Common myeloid progenitor, CD34-positive (primary cell): ENCODE results near the gene PFN4.

ENCODE experiments used
- CTCF ChIA-PET: fragments of 350-600 bp; sonication (Branson Sonifier 250); formaldehyde crosslinking; loops from one replicate; lab custom pipeline; 2021; ENCODE audit warnings: antibody characterized with exemption; lab: Charles Lee
- POLR2A ChIA-PET: fragments of 350-600 bp; sonication (Branson Sonifier 250); formaldehyde crosslinking; loops from one replicate; lab custom pipeline; 2021; ENCODE audit warnings: antibody characterized with exemption; lab: Charles Lee
- DNase-seq, 3 donors: peaks; one replicate each; pipeline versions ENCODE4 v3.0.0 to v3.0.0-alpha.2; 2013
- H3K27ac ChIP-seq, 2 experiments: 1 replicate in 1 of 2; 2 replicates in 1 of 2; pipeline ENCODE4 v1.7.0; 2013; ENCODE audit warnings: inconsistent platforms in 2 of 2, low read length in 2 of 2, mild to moderate bottlenecking in 2 of 2, low read depth in 1 of 2, moderate library complexity in 1 of 2; ENCODE audit not compliant: severe bottlenecking in 2 of 2, insufficient read depth in 1 of 2, poor library complexity in 1 of 2
- H3K27me3 ChIP-seq, 5 experiments: replicated peaks in 2 of 5; 1 replicate in 3 of 5; 2 replicates in 2 of 5; pipeline versions ENCODE4 v1.6.1 to v1.7.0; 2013; ENCODE audit warnings: low read length in 4 of 5, mild to moderate bottlenecking in 2 of 5, moderate library complexity in 2 of 5, inconsistent platforms in 1 of 5; ENCODE audit not compliant: insufficient read depth in 5 of 5, control insufficient read depth in 4 of 5
- H3K36me3 ChIP-seq, 4 experiments: 1 replicate in 2 of 4; 2 replicates in 2 of 4; pipeline versions ENCODE4 v1.6.1 to v1.7.0; 2013; ENCODE audit warnings: low read length in 3 of 4, control low read depth in 1 of 4, mild to moderate bottlenecking in 1 of 4; ENCODE audit not compliant: control insufficient read depth in 4 of 4, insufficient read depth in 4 of 4
- H3K4me1 ChIP-seq, 4 experiments: 1 replicate in 3 of 4; 2 replicates in 1 of 4; pipeline versions ENCODE4 v1.6.1 to v1.7.1; 2013; ENCODE audit warnings: low read length in 3 of 4, mild to moderate bottlenecking in 3 of 4, control low read depth in 1 of 4, inconsistent platforms in 1 of 4, moderate library complexity in 1 of 4; ENCODE audit not compliant: control insufficient read depth in 4 of 4, insufficient read depth in 4 of 4; ENCODE audit errors: control extremely low read depth in 1 of 4
- H3K4me3 ChIP-seq, 7 experiments: 1 replicate in 4 of 7; 2 replicates in 3 of 7; pipeline versions ENCODE4 v1.5.1 to v1.7.0; 2013; ENCODE audit warnings: mild to moderate bottlenecking in 7 of 7, low read length in 6 of 7, moderate library complexity in 6 of 7, inconsistent platforms in 2 of 7, low read depth in 2 of 7, control low read depth in 1 of 7; ENCODE audit not compliant: insufficient read depth in 4 of 7, control insufficient read depth in 1 of 7; ENCODE audit errors: extremely low read depth in 1 of 7
- H3K9me3 ChIP-seq, 5 experiments: 1 replicate in 4 of 5; 2 replicates in 1 of 5; pipeline versions ENCODE4 v1.6.1 to v1.7.1; 2013; ENCODE audit warnings: low read length in 4 of 5, mild to moderate bottlenecking in 2 of 5, inconsistent platforms in 1 of 5, low read depth in 1 of 5, moderate library complexity in 1 of 5; ENCODE audit not compliant: control insufficient read depth in 4 of 5, insufficient read depth in 2 of 5; ENCODE audit errors: control extremely low read depth in 1 of 5
- WGBS: methylation state at CpG from one replicate; pipeline ENCODE4 v1.1.5; 2013; ENCODE audit not compliant: insufficient coverage; 5-methylcytosine and 5-hydroxymethylcytosine counted together

Gene PFN4

GRCh38 chr2:24132543-24132942 lies 9.4 kb upstream of the PFN4 start:
- ChIA-PET POLR2A (no interaction called here), CTCF (no interaction called here)
- no peak overlapping the region for H3K4me3 ChIP-seq
- H3K9me3 ChIP-seq = peaks cover 0 to 14% (median 7%) of the 10 kb centered on the region in 5 experiments
- H3K4me1 ChIP-seq = peaks cover 0 to 2% (median 1%) of the 10 kb centered on the region in 4 experiments
- no peak overlapping the region for H3K27ac ChIP-seq
- no peak for DNase-seq
- H3K27me3 ChIP-seq = no peaks in the 10 kb centered on the region
- H3K36me3 ChIP-seq = peaks cover 0 to 3% (median 0%) of the 10 kb centered on the region in 4 experiments
- 100% methylated on average over 1 of the region's 3 CpGs for WGBS

GRCh38 chr2:24125956-24126355 lies 2.8 kb upstream of the PFN4 start:
- Histone ChIP-seq H3K4me1 (peaks cover 3 to 27% (median 18%) of the 10 kb centered on the region in 4 experiments), H3K36me3 (no peaks in the 10 kb centered on the region), H3K27ac (no peak overlapping the region), H3K4me3 (no peak overlapping the region), H3K9me3 (no peaks in the 10 kb centered on the region), H3K27me3 (no peaks in the 10 kb centered on the region)
- CTCF ChIA-PET = interaction anchor here (0.6 to 0.9 kb wide), 2 partner anchors 13 to 14 kb away, joined by 3 to 4 read pairs; no protein-coding TSS in a partner anchor
- WGBS = no CpG with 5 or more reads among the region's 1 CpG
- POLR2A ChIA-PET = no interaction called here
- DNase-seq = no peak

- H3K9me3 ChIP-seq = no peaks in the 10 kb centered on the region
- H3K4me1 ChIP-seq = peaks cover 3 to 26% (median 18%) of the 10 kb centered on the region in 4 experiments
- H3K27ac ChIP-seq = peak overlapping the region; percentile 76 to 88
- no peaks in the 10 kb centered on the region for H3K27me3 ChIP-seq
- ChIA-PET POLR2A (interaction anchor here (0.5 kb wide), 1 partner anchor 375 kb away, joined by 4 read pairs; no protein-coding TSS in a partner anchor), CTCF (interaction anchor here (1.5 to 1.9 kb wide), 2 partner anchors 10 to 40 kb away, joined by 9 read pairs; partner anchors contain the start of gene TP53I3)
- no peaks in the 10 kb centered on the region for H3K36me3 ChIP-seq
- 6% methylated on average over 6 of the region's 9 CpGs for WGBS
- H3K4me3 ChIP-seq = peak overlapping the region; percentile 67 to 86 (median 80)
- peak in 1 of 3 donors; percentile 55 for DNase-seq
Observed at GRCh38 chr2:24123922-24124580, 917 bp upstream of the PFN4 start.

DNA sequence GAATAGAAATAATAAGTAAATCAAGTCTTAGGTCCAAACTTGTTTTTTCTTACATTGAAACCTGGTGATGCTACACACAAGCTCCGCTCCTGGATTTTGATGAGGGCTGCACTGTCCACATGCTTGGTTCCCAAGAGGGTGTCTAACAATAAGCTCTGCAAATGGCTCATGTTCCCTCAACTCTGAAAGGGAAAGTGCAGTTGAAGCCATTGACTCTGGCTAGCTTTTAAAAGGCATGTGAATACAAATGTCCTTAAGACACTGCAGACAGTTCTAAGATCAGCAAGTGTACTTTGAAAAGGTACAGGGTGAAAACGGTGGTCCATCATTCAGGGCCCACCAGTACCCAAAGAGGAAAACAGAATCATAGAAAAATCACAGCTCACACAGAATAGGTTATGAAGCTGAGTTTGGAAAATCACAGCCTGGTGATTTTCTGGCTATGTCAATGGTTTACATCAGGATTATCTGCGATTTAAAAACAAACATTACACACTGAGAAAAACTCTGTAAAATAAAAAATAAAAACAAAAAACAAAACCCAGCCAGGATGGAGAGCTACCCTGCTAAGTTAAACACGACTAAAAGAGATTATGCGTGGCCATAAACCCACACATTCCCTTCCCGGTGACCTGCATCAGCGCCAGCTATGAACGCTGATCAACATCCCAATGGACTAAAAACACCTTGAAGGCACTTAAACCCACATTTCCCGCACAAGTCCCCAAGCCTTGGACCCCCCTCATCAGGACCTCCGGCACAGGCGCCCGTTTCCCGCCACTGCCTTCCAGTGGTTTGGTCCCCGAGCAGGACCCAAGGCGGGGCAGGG lies 554 bp downstream of the PFN4 start:
- Histone ChIP-seq H3K4me3 (peak overlapping the region; percentile 67 to 86 (median 80)), H3K4me1 (peaks cover 3 to 24% (median 17%) of the 10 kb centered on the region in 4 experiments), H3K9me3 (no peaks in the 10 kb centered on the region), H3K36me3 (peaks cover 0 to 7% (median 0%) of the 10 kb centered on the region in 4 experiments), H3K27ac (peak overlapping the region in 1 of 2 experiments; percentile 54), H3K27me3 (no peaks in the 10 kb centered on the region)
- DNase-seq = no peak
- ChIA-PET POLR2A (no interaction called here), CTCF (interaction anchor here (1.2 to 2.4 kb wide), 2 partner anchors 33 to 38 kb away, joined by 3 to 13 read pairs; partner anchors contain the start of gene TP53I3)
- 18% methylated on average over 9 of the region's 15 CpGs for WGBS

DNA sequence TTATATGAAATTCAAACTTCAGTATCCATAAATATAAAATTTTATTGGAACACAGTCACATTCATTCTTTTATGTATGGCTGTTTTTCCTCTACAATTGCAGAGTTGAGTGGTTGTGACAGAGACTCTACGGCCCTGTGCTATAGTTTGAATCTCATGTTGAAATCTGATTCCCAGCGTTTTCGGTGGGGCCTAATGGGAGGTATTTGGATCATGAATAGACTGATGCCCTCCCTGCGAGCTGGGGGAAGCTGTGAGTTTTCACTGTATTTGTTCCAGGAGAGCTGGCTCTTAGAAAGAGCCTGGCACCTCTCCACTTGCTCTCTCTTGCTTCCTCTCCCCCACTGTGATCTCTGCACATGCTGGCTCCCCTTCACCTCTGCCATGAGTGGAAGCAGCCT lies 1.7 kb downstream of the PFN4 start:
- Histone ChIP-seq H3K36me3 (peaks cover 0 to 7% (median 0%) of the 10 kb centered on the region in 4 experiments), H3K27ac (no peak overlapping the region), H3K4me1 (peaks cover 3 to 24% (median 17%) of the 10 kb centered on the region in 4 experiments), H3K4me3 (no peak overlapping the region), H3K27me3 (no peaks in the 10 kb centered on the region), H3K9me3 (no peaks in the 10 kb centered on the region)
- POLR2A ChIA-PET = no interaction called here
- CTCF ChIA-PET = interaction anchor here (1.2 to 2.4 kb wide), 2 partner anchors 32 to 37 kb away, joined by 3 to 13 read pairs; partner anchors contain the start of gene TP53I3
- no peak for DNase-seq
- 98% methylated on average over 4 of the region's 4 CpGs for WGBS

DNA sequence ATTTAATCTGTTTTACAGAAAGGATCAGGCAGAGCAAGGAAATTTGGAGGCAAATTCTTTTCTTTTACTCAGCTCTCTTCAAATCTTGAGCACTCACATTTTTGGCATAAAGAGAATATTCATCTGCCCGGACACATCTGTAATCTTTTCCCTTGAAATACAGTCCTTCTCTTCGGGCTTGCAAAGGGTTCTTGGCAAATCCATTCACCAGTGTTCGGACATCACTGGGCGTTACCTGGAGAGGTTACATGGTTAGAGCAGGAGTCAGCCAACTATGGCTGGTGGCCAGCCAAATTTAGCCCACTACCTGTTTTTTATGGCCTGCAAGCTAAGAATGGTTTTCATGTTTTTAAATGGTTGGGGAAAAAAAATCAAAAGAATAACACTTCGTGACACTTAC lies 2.1 kb downstream of the PFN4 start:
- peaks cover 0 to 7% (median 0%) of the 10 kb centered on the region in 4 experiments for H3K36me3 ChIP-seq
- no peak overlapping the region for H3K4me3 ChIP-seq
- CTCF ChIA-PET = interaction anchor here (1.2 to 2.4 kb wide), 3 partner anchors 10 to 37 kb away, joined by 3 to 13 read pairs (median 4); partner anchors contain the start of gene TP53I3
- DNase-seq = no peak
- WGBS = 96% methylated on average over 4 of the region's 5 CpGs
- POLR2A ChIA-PET = no interaction called here
- H3K9me3 ChIP-seq = no peaks in the 10 kb centered on the region
- peaks cover 3 to 24% (median 17%) of the 10 kb centered on the region in 4 experiments for H3K4me1 ChIP-seq
- H3K27me3 ChIP-seq = no peaks in the 10 kb centered on the region
- H3K27ac ChIP-seq = no peak overlapping the region
